Activated naive CD8-positive, alpha-beta T cell treated with anti-CD3 and anti-CD28 coated beads, Interleukin-2, amount 50 U/mL, for 16 hours (primary cell): ENCODE measurements around the gene ZNF621.
"Not testable (repeated sequence)": the region's sequence is repeated elsewhere in the genome, so short reads cannot be mapped to it uniquely, and the experiment has no call there.

Experiments used
- DNase-seq: peaks from one replicate; pipeline ENCODE4 v3.0.0-alpha.2; 2020; ENCODE audit warnings: low read depth, low spot score

Gene ZNF621

GRCh38 chr3:40534283-40534682, 9.5 kb downstream of the ZNF621 start:
- DNase-seq, result no peak

DNA sequence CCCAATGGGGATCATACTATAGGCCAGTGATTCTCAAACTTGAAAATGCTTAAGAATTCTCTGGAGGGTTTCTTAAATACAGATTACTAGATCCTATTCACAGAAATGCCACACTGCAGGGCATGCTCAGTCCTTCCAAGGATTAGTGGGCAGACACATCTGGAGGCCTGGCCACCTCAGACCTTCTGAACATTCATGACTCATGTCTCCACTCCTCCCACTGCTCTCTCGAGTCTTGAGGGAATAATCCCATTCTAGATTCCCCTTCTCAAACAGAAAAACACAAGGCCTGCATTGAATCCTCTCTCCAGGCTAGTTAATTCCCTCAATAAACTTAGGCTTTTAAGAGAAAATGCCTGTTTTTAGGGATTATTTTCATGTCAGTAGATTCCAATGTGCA, 22.1 kb downstream of the ZNF621 start:
- no peak for DNase-seq

- DNase-seq, result no peak
Observed at GRCh38 chr3:40550167-40550566, 25.4 kb downstream of the ZNF621 start.

DNA sequence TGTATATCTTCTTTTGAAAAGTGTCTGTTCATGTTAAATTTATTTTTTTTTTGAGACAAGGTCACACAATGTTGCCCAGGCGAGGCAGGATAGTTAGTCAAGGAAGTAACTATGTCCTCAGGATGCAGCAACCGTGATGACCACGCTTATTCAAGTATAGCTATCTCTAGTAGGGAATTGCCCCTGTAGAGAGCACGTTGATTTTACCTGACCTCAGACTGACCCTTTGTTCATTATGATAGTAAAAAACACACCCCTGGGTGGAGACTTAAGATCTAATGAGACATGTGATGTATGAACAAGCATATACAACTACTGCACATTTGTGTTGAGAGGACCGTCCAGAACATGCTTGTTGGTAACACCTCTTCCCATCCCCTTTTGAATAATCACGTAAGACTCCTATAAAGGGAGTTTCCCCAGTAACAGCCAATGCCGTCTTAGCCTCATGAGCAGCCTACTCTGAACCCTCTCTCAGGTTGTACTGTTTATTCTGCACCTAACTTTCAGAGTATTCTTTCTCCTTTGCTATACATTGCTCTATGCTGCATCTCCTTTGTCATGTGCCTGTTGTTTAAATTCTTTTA, 32.9 kb downstream of the ZNF621 start:
- no peak for DNase-seq

- not testable (repeated sequence) for DNase-seq
Observed at GRCh38 chr3:40562482-40562881, 37.7 kb downstream of the ZNF621 start.

GRCh38 chr3:40565629-40566028, 40.9 kb downstream of the ZNF621 start:
- DNase-seq, result not testable (repeated sequence)

DNA sequence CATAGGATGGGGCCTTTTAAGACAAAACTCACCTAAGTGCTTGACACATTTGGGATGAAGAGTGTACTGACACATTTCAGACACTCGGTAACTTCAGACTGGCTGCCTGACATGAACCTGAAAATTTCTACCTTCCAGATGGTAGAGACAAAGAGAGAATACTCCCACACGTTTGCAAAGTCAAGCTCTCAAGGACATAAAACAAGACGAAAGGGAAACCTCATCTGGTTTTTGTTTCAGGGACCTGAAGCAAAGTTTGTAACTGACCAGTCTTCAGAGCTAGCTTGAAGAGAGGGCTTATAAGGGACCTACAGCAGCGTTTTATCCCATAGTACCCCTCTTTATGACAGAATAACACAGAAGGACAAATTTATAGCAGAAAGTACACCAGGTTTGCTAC, 41.9 kb downstream of the ZNF621 start:
- DNase-seq, result no peak

GRCh38 chr3:40572588-40572987, 47.8 kb downstream of the ZNF621 start:
- no peak for DNase-seq

GRCh38 chr3:40574050-40574449, 49.3 kb downstream of the ZNF621 start:
- DNase-seq, result no peak

DNA sequence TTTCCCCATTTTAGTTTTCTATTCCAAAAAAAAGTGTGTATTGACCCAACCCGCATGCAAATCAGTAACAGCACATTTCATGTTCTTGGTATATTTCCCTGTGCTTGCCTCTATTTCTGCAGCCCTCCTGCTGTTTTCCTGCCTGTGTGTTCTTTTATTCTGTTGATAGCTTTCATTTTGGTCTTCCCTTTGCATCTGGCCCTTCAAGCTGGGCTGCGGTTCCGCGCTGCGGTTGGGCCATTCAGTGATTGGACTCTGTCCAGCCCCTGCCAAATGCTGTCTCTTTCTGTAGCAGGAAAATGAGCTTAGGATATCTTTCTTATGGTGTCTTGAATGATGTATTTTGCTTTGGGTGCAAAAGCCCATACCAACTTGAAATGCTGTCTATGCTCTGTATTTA, 49.9 kb downstream of the ZNF621 start:
- DNase-seq, result no peak

DNA sequence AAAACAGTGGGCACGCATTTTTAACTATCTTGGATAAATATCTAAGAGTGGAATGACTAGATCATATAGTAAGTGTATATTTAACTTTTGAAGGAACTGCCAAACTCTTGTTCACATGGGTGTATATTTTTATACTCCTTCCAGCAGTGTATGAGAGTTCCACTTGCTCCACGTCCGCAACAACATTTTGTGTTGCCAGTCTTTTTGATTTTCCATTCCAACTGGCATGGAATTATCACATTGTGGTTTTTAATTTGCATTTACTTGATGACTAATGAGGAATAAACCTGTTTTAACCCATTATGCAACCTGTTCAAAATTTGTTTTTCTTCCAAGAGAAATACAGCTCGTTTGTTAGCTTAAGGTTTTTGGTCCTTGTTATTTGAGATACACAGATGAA, 51.6 kb downstream of the ZNF621 start:
- DNase-seq, result no peak

GRCh38 chr3:40580494-40581091, 55.8 kb downstream of the ZNF621 start:
- peak; percentile 29 for DNase-seq

- no peak for DNase-seq
Observed at GRCh38 chr3:40581166-40581565, 56.4 kb downstream of the ZNF621 start.

DNA sequence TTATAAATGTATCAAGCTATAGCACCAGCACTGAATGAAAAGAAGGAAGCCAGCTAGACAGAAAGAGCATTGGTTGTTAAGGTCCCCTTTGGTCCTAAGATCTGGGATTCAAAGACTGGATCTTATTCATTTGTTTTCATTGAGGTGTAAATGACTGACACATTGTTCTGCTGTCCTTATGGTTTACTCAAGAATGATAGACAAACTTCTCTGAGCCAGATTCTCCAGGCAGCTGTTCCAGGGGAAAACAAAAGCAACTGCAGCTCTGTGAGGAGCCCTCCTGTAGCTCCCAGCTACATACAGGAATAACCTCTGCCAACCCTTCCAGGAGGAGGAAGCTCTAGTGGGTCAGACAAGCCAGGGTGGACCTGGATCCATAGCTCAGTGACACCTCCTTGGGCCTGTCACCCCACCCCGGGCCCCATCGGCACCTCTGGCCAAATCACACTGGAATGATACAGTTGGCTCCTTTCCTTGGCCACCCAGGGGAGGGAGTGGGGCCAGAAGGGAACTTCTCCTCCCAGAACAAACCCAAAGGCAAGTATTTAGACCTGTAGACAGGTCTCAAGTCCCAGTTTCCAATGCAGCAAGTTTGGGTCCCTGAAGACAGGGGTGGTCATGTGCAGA, 57.8 kb downstream of the ZNF621 start:
- no peak for DNase-seq

- DNase-seq, result no peak
Observed at GRCh38 chr3:40583691-40584090, 58.9 kb downstream of the ZNF621 start.

GRCh38 chr3:40584625-40585189, 59.9 kb downstream of the ZNF621 start:
- peak; percentile 35 for DNase-seq

- no peak for DNase-seq
Observed at GRCh38 chr3:40585381-40586016, 60.7 kb downstream of the ZNF621 start.

DNA sequence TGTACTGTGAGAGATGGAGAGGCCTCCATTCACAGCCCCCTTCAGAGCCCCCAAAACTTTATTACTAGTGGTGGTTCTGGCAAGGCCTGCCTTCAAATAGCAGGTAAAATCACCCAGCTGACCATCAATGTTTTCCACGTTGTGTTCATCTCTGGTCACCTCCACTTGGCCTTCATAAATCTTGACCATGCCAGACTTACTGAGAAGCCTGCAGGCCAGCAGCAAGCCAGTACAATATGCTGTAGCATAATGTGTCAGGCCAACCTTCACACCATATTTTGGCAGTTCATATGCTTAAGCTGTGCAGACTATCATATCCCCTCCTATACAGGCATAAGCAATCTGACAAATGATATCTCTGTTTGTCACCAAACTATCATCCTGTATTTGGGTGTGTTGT, 62.1 kb downstream of the ZNF621 start:
- DNase-seq, result no peak

- DNase-seq, result no peak
Observed at GRCh38 chr3:40588406-40588805, 63.6 kb downstream of the ZNF621 start.
